Osteoblast (primary cell): Measurements from ENCODE around the gene RAD1. TPM values are rescaled to one million over a fixed set of nuclear protein-coding genes. Genes with fewer than 3 reads are reported as not detected.
A peak's percentile ranks its signal among the peaks of the same experiment; 100 is the strongest.

ENCODE experiments used
- DNase-seq: peaks from one replicate; pipeline ENCODE4 v3.0.0; 2011; ENCODE audit warnings: low spot score, mixed read lengths; ENCODE audit not compliant: insufficient read length; ENCODE audit errors: missing footprints
- H2AFZ ChIP-seq: 2 replicates; pipeline ENCODE4 v1.6.0; 2011; ENCODE audit warnings: mild to moderate bottlenecking, low read length
- H3K27ac ChIP-seq: 2 replicates; pipeline ENCODE4 v1.5.1; 2011; ENCODE audit warnings: mild to moderate bottlenecking, low read depth, low read length, moderate library complexity
- H3K27me3 ChIP-seq: 2 replicates; pipeline ENCODE4 v1.6.0; 2012; ENCODE audit warnings: mild to moderate bottlenecking, control low read depth, inconsistent platforms, low read length, moderate library complexity; ENCODE audit not compliant: insufficient read depth
- H3K36me3 ChIP-seq: 2 replicates; pipeline ENCODE4 v1.5.1; 2011; ENCODE audit warnings: mild to moderate bottlenecking, low read length, control low read depth, moderate library complexity; ENCODE audit not compliant: insufficient read depth
- H3K4me1 ChIP-seq: 2 replicates; pipeline ENCODE4 v1.5.1; 2011; ENCODE audit warnings: mild to moderate bottlenecking, low read length, control low read depth, moderate library complexity; ENCODE audit not compliant: insufficient read depth
- H3K4me2 ChIP-seq: 2 replicates; pipeline ENCODE4 v1.6.0; 2011; ENCODE audit warnings: mild to moderate bottlenecking, low read length; ENCODE audit not compliant: insufficient read depth
- H3K4me3 ChIP-seq: fragments of 200-600 bp; sonication (generic); 3 replicates; pipeline ENCODE4 v1.5.1; 2012; ENCODE audit warnings: mild to moderate bottlenecking, low read length, inconsistent platforms; ENCODE audit not compliant: insufficient read depth
- H3K79me2 ChIP-seq: 2 replicates; pipeline ENCODE4 v1.6.0; 2012; ENCODE audit warnings: mild to moderate bottlenecking, low read length, control low read depth, inconsistent platforms; ENCODE audit not compliant: insufficient read depth
- H3K9me3 ChIP-seq: 2 replicates; pipeline ENCODE4 v1.5.1; 2011; ENCODE audit warnings: low read depth, low read length, control low read depth
- H4K20me1 ChIP-seq: 2 replicates; pipeline ENCODE4 v1.6.0; 2012; ENCODE audit warnings: mild to moderate bottlenecking, low read length, control low read depth; ENCODE audit not compliant: insufficient read depth
- total RNA-seq: library from RNA; depleted of rRNA; stranded (reverse); fragments of >200 nt; gene quantifications from 2 replicates; pipeline ENCODE4 v1.2.3, GENCODE V29; 2012
- TF ChIP-seq, protein P1 (sequence below): IDR thresholded peaks from 2 replicates; pipeline ENCODE4 v1.5.1; 2011; ENCODE audit warnings: mild to moderate bottlenecking, low read depth, low read length, moderate library complexity; ENCODE audit errors: extremely low read depth

The RAD1 gene
- total RNA-seq, 1 donor, result 54.6 TPM

DNA sequence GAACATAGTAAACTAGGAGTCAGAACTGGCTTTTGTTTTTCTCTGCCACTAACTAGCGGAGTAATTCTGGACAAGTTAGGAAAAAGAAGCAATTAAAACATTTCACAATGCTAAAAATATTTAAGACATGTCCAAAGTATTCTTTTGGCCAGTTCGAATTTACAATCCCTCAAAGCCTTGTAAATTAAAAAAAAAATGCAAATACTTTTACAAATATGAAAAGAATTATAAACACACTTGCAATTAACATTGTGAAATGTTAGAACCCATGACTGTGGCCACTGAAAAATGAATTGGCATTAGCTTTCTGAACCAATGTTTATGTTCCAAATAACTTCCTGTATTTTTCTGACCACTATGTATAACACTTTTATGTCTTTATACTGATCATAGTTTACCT is 2.2 kb downstream of the RAD1 start:
- Histone ChIP-seq H3K4me1 (peaks cover 29% of the 10 kb centered on the region), H3K36me3 (peaks cover 35% of the 10 kb centered on the region), H3K4me2 (peak overlapping the region; percentile 98), H4K20me1 (peaks cover 5% of the 10 kb centered on the region), H3K27me3 (no peaks in the 10 kb centered on the region), H3K27ac (peak overlapping the region; percentile 82), H3K79me2 (peaks cover 50% of the 10 kb centered on the region), H3K4me3 (no peak overlapping the region), H2AFZ (no peak overlapping the region), H3K9me3 (no peaks in the 10 kb centered on the region)
- DNase-seq, result no peak
- TF ChIP-seq, protein P1, sequence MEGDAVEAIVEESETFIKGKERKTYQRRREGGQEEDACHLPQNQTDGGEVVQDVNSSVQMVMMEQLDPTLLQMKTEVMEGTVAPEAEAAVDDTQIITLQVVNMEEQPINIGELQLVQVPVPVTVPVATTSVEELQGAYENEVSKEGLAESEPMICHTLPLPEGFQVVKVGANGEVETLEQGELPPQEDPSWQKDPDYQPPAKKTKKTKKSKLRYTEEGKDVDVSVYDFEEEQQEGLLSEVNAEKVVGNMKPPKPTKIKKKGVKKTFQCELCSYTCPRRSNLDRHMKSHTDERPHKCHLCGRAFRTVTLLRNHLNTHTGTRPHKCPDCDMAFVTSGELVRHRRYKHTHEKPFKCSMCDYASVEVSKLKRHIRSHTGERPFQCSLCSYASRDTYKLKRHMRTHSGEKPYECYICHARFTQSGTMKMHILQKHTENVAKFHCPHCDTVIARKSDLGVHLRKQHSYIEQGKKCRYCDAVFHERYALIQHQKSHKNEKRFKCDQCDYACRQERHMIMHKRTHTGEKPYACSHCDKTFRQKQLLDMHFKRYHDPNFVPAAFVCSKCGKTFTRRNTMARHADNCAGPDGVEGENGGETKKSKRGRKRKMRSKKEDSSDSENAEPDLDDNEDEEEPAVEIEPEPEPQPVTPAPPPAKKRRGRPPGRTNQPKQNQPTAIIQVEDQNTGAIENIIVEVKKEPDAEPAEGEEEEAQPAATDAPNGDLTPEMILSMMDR, result no peak

DNA sequence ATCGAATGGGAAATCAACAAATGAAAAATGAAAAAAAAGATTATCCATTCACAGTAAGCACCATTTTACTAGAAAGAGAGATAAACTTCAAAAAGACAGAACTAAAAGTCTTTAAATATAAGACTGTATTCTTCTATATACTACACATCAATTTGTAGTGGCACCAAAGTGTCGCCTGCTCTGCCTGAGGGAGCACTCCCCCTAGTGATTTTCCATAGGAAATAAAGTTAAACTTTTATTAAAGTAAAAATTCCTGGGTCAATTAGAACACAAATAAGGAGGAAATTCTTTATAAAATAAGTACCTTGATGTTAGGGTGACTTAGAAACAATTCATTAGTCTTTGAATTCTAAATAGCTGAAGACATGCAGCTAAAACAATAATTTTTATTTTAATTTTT is 9.7 kb downstream of the RAD1 start:
- Histone ChIP-seq H3K27ac (no peak overlapping the region), H3K4me1 (no peaks in the 10 kb centered on the region), H3K79me2 (no peaks in the 10 kb centered on the region), H3K9me3 (no peaks in the 10 kb centered on the region), H2AFZ (no peak overlapping the region), H4K20me1 (no peaks in the 10 kb centered on the region), H3K36me3 (peaks cover 24% of the 10 kb centered on the region), H3K27me3 (no peaks in the 10 kb centered on the region), H3K4me2 (no peak overlapping the region), H3K4me3 (no peak overlapping the region)
- TF ChIP-seq, protein P1, result peak; percentile 50
- DNase-seq, result no peak

DNA sequence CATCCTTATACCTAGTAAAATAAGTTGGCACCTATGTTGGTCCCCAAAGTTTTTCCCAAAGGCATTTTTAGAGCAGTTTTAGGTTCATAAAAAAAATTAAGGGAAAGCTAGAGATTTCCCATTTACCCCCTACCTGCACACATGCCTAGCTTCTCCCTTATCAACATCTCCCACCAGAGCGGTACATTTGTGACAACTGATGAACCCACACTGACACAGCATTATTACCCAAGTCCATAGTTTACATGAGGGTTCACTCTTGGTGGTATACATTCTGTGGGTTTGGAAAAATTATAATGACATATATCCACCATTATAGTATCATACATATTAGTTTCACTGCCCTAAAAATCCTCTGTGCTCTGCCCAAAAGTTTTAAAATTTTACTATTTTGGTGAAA is 12.0 kb downstream of the RAD1 start:
- no peak overlapping the region for H3K4me3 ChIP-seq
- TF ChIP-seq, protein P1, result no peak
- H3K9me3 ChIP-seq, result no peaks in the 10 kb centered on the region
- H3K4me1 ChIP-seq, result no peaks in the 10 kb centered on the region
- peaks cover 7% of the 10 kb centered on the region for H3K36me3 ChIP-seq
- no peak for DNase-seq
- no peaks in the 10 kb centered on the region for H3K27me3 ChIP-seq
- H2AFZ ChIP-seq, result no peak overlapping the region
- H3K27ac ChIP-seq, result no peak overlapping the region
- H3K4me2 ChIP-seq, result no peak overlapping the region
- no peaks in the 10 kb centered on the region for H3K79me2 ChIP-seq
- H4K20me1 ChIP-seq, result no peaks in the 10 kb centered on the region

DNA sequence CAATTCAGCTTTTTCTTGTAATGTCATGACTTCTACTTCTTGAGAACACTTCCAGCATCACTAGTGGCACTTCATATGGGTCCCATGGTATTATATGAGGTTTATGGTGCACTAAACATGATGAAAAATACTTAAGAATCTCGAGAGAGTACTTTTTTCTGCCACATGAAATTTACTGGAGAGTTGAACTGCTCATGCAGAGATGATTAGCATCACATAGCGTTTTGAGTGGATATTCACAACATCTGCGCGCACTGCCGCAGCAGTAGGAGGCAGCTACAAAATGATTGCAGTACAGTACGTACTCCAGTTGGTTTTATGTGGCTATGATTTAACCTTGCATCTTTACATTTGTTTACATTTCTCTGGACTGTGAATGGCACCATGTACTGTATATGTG is 14.7 kb downstream of the RAD1 start:
- Histone ChIP-seq H3K4me2 (no peak overlapping the region), H2AFZ (no peak overlapping the region), H3K27me3 (no peaks in the 10 kb centered on the region), H3K79me2 (no peaks in the 10 kb centered on the region), H3K27ac (no peak overlapping the region), H3K9me3 (no peaks in the 10 kb centered on the region), H4K20me1 (no peaks in the 10 kb centered on the region), H3K4me3 (no peak overlapping the region), H3K36me3 (peaks cover 3% of the 10 kb centered on the region), H3K4me1 (no peaks in the 10 kb centered on the region)
- no peak for DNase-seq
- TF ChIP-seq, protein P1, result no peak
